Upper lobe of left lung (tissue), 6 donors: Measurements from ENCODE around the gene F5. TPM values are rescaled to one million over a fixed set of nuclear protein-coding genes. Genes with fewer than 3 reads are reported as not detected.

Experiments used
- ATAC-seq, 2 donors: fragments of 200-7000 bp; cut with Tn5 transposase; one replicate each; pipeline ENCODE4 v1.9.1; 2022; ENCODE audit warnings: mild to moderate bottlenecking in 2 of 2, moderate library complexity in 2 of 2; ENCODE audit not compliant: low FRiP score in 2 of 2
- DNase-seq, 2 donors: peaks; one replicate each; pipeline ENCODE4 v3.0.0-alpha.2; 2019 to 2020
- H3K27ac ChIP-seq, 4 donors: fragments of 200-600 bp; sonication (generic); one replicate each; pipeline ENCODE4 v1.5.1; 2016 to 2019
- H3K27me3 ChIP-seq, 4 donors: fragments of 200-600 bp; sonication (generic); one replicate each; pipeline ENCODE4 v1.5.1; 2017 to 2019
- H3K36me3 ChIP-seq, 4 donors: fragments of 200-600 bp; sonication (generic); one replicate each; pipeline ENCODE4 v1.5.1; 2016 to 2019
- H3K4me1 ChIP-seq, 4 donors: fragments of 200-600 bp; sonication (generic); one replicate each; pipeline ENCODE4 v1.5.1; 2018 to 2019
- H3K4me3 ChIP-seq, 4 donors: fragments of 200-600 bp; sonication (generic); one replicate each; pipeline ENCODE4 v1.5.1; 2017 to 2019; ENCODE audit warnings: mild to moderate bottlenecking in 2 of 4, moderate library complexity in 1 of 4
- H3K9me3 ChIP-seq, 4 donors: fragments of 200-600 bp; sonication (generic); one replicate each; pipeline ENCODE4 v1.5.1; 2018 to 2019
- EP300 ChIP-seq, 4 donors: sonication (generic); formaldehyde crosslinking; IDR thresholded peaks; one replicate each; pipeline ENCODE4 v1.5.1; 2017; ENCODE audit warnings: antibody characterized with exemption in 4 of 4, control low read depth in 2 of 4
- POLR2A ChIP-seq, 4 donors: fragments of 450-650 bp; IDR thresholded peaks; one replicate each; pipeline ENCODE4 v1.5.1; 2016 to 2017; ENCODE audit warnings: antibody characterized with exemption in 4 of 4, mild to moderate bottlenecking in 2 of 4
- POLR2AphosphoS5 ChIP-seq, 2 donors: sonication (generic); formaldehyde crosslinking; IDR thresholded peaks; one replicate each; pipeline ENCODE4 v1.5.1; 2017; ENCODE audit warnings: antibody characterized with exemption in 2 of 2
- WGBS, 2 donors: methylation state at CpG; one replicate each; pipeline ENCODE4 v1.1.5; 2017 to 2018; 5-methylcytosine and 5-hydroxymethylcytosine counted together
- total RNA-seq, 6 donors: library from RNA; depleted of rRNA in 4 of 6; stranded (reverse); fragments of >200 nt in 4 of 6; gene quantifications; one replicate each; pipeline versions ENCODE4 v1.1.0 to v1.2.1, GENCODE V29; 2016 to 2021
- TF ChIP-seq, protein P1 (sequence below), 6 experiments: fragments of 450-650 bp in 4 of 6; fragments of 200-600 bp in 2 of 6; sonication (generic) in 2 of 6; IDR thresholded peaks; one replicate each; pipeline ENCODE4 v1.5.1; 2016 to 2019; ENCODE audit warnings: antibody characterized with exemption in 6 of 6
- donor health status: DM: no; HTN: no; CAD: no; lungs with moderate emphysema.
- donor health status: DM: no; HTN: yes; CAD: no; lungs with severe emphysema.

Gene F5
- total RNA-seq = 1 to 10 TPM in 5 of 6 donors, under 1 TPM in 1; 0.89 to 6.5 (median 2.2) TPM

GRCh38 chr1:169586395-169587255 is at the start of gene F5:
F5 (minus strand) TSS chr1:169586481; CDS start chr1:169586386, 95 bp downstream.
- H3K4me1 ChIP-seq = peaks cover 2 to 9% (median 9%) of the 10 kb centered on the region in 4 donors
- 27 to 31% methylated on average over 14 to 15 of the region's 15 CpGs for WGBS, 2 donors
- peak; percentile 72 to 87 for DNase-seq
- peaks cover 0 to 2% (median 0%) of the 10 kb centered on the region in 4 donors for H3K27me3 ChIP-seq
- H3K4me3 ChIP-seq = peak within 1 kb of the TSS in 3 of 4 donors; percentile 5 to 34 (median 22)
- peak within 1 kb of the TSS in 2 of 4 donors; percentile 11 to 74 for H3K27ac ChIP-seq
- TF ChIP-seq, protein P1, sequence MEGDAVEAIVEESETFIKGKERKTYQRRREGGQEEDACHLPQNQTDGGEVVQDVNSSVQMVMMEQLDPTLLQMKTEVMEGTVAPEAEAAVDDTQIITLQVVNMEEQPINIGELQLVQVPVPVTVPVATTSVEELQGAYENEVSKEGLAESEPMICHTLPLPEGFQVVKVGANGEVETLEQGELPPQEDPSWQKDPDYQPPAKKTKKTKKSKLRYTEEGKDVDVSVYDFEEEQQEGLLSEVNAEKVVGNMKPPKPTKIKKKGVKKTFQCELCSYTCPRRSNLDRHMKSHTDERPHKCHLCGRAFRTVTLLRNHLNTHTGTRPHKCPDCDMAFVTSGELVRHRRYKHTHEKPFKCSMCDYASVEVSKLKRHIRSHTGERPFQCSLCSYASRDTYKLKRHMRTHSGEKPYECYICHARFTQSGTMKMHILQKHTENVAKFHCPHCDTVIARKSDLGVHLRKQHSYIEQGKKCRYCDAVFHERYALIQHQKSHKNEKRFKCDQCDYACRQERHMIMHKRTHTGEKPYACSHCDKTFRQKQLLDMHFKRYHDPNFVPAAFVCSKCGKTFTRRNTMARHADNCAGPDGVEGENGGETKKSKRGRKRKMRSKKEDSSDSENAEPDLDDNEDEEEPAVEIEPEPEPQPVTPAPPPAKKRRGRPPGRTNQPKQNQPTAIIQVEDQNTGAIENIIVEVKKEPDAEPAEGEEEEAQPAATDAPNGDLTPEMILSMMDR (IDR thresholded peaks at IDR 0.05) = peak; percentile 40 to 59 (median 52)
- TF ChIP-seq EP300 (IDR thresholded peaks at IDR 0.05) = no peak
- TF ChIP-seq POLR2AphosphoS5 (IDR thresholded peaks at IDR 0.05) = no peak
- no peak for TF ChIP-seq POLR2A (IDR thresholded peaks at IDR 0.05)
- H3K36me3 ChIP-seq = no peaks in the 10 kb centered on the region
- ATAC-seq = peak; percentile 91 to 96
- H3K9me3 ChIP-seq = no peaks in the 10 kb centered on the region

GRCh38 chr1:169634877-169635276 is 48.6 kb upstream of the F5 start:
- Histone ChIP-seq H3K36me3 (no peaks in the 10 kb centered on the region), H3K4me3 (no peak overlapping the region), H3K27me3 (no peaks in the 10 kb centered on the region), H3K4me1 (peaks cover 0 to under 1% (median 0%) of the 10 kb centered on the region in 4 donors), H3K27ac (no peak overlapping the region), H3K9me3 (peaks cover 12 to 27% (median 19%) of the 10 kb centered on the region in 4 donors)
- ATAC-seq (no peak), DNase-seq (no peak)
- WGBS, 2 donors = 87 to 100% methylated on average over 1 of the region's 1 CpG
- TF ChIP-seq POLR2AphosphoS5 (IDR thresholded peaks at IDR 0.05) = no peak
- no peak for TF ChIP-seq EP300 (IDR thresholded peaks at IDR 0.05)
- TF ChIP-seq, protein P1 (IDR thresholded peaks at IDR 0.05) = no peak
- no peak for TF ChIP-seq POLR2A (IDR thresholded peaks at IDR 0.05)

DNA sequence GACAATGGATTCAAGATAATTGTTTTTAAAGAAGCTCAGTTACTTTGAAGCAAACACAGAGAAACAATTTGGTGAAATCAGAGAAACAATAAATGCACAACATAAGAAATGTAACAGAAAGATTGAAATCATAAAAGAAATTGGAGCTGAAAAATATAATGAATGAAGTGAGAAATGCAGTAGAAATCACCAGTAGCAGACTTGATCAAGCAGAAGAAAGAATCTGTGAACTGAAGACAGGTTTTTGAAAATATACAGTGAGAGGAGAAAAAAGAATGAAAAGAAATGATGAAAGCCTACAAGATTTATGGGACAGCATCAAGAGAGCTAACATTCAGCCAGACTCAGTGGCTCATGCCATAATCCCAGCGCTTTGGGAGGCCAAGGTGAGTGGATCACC is 47.9 kb upstream of the F5 start:
- TF ChIP-seq, protein P1 (IDR thresholded peaks at IDR 0.05) = no peak
- TF ChIP-seq POLR2AphosphoS5 (IDR thresholded peaks at IDR 0.05) (no peak), EP300 (IDR thresholded peaks at IDR 0.05) (no peak), POLR2A (IDR thresholded peaks at IDR 0.05) (no peak)
- H3K27ac ChIP-seq = no peak overlapping the region
- 100% methylated on average over 1 of the region's 1 CpG for WGBS, 2 donors
- no peak for ATAC-seq
- no peak overlapping the region for H3K4me3 ChIP-seq
- no peak for DNase-seq
- H3K36me3 ChIP-seq = no peaks in the 10 kb centered on the region
- no peaks in the 10 kb centered on the region for H3K27me3 ChIP-seq
- H3K4me1 ChIP-seq = peaks cover 0 to 5% (median 0%) of the 10 kb centered on the region in 4 donors
- H3K9me3 ChIP-seq = peaks cover 12 to 27% (median 19%) of the 10 kb centered on the region in 4 donors

- WGBS, 2 donors = 84 to 95% methylated on average over 3 of the region's 3 CpGs
- Histone ChIP-seq H3K4me1 (peaks cover 0 to 9% (median 0%) of the 10 kb centered on the region in 4 donors), H3K4me3 (no peak overlapping the region), H3K27ac (no peak overlapping the region), H3K36me3 (no peaks in the 10 kb centered on the region), H3K27me3 (no peaks in the 10 kb centered on the region), H3K9me3 (peaks cover 12 to 27% (median 19%) of the 10 kb centered on the region in 4 donors)
- peak in 1 of 2 donors; percentile 48 for ATAC-seq
- DNase-seq = no peak
- TF ChIP-seq, protein P1 (IDR thresholded peaks at IDR 0.05) = no peak
- no peak for TF ChIP-seq POLR2A (IDR thresholded peaks at IDR 0.05)
- no peak for TF ChIP-seq EP300 (IDR thresholded peaks at IDR 0.05)
- TF ChIP-seq POLR2AphosphoS5 (IDR thresholded peaks at IDR 0.05) = no peak
These were observed 45.0 kb upstream of the F5 start for GRCh38 chr1:169631249-169631648.
